ENCODE measurements around the gene CNIH3.

CNIH3 gene

GRCh38 chr1:224736619-224737352 is 120.7 kb downstream of the CNIH3 start:
- TF ChIP-seq CTCF (conservative IDR thresholded peaks at IDR 0.05) (no peak), ZFX (IDR thresholded peaks at IDR 0.05) (no peak)
- no peak overlapping the region for H3K27ac ChIP-seq

- no peak overlapping the region for H3K27ac ChIP-seq
- TF ChIP-seq CTCF (conservative IDR thresholded peaks at IDR 0.05) (no peak), ZFX (IDR thresholded peaks at IDR 0.05) (no peak)
Measured at GRCh38 chr1:224737353-224737727, 121.2 kb downstream of the CNIH3 start.

GRCh38 chr1:224739303-224739996 is 123.3 kb downstream of the CNIH3 start:
- TF ChIP-seq CTCF (conservative IDR thresholded peaks at IDR 0.05): no peak
- no peak for TF ChIP-seq ZFX (IDR thresholded peaks at IDR 0.05)
- H3K27ac ChIP-seq: no peak overlapping the region

- H3K27ac ChIP-seq: no peak overlapping the region
Measured at GRCh38 chr1:224739997-224740684, 124.0 kb downstream of the CNIH3 start.

GRCh38 chr1:224740685-224741052 is 124.6 kb downstream of the CNIH3 start:
- TF ChIP-seq ZFX (IDR thresholded peaks at IDR 0.05) (no peak), CTCF (conservative IDR thresholded peaks at IDR 0.05) (no peak)
- no peak overlapping the region for H3K27ac ChIP-seq

More at GRCh38 chr1:224739997-224740684, 124.0 kb downstream of the CNIH3 start:
- TF ChIP-seq CTCF (conservative IDR thresholded peaks at IDR 0.05): no peak
- TF ChIP-seq ZFX (IDR thresholded peaks at IDR 0.05): no peak

- TF ChIP-seq ZFX (IDR thresholded peaks at IDR 0.05) (no peak), CTCF (conservative IDR thresholded peaks at IDR 0.05) (no peak)
- H3K27ac ChIP-seq: no peak overlapping the region
Measured at GRCh38 chr1:224742349-224742748, 126.2 kb downstream of the CNIH3 start.

- H3K27ac ChIP-seq: no peak overlapping the region
- no peak for TF ChIP-seq ZFX (IDR thresholded peaks at IDR 0.05)
- TF ChIP-seq CTCF (conservative IDR thresholded peaks at IDR 0.05): no peak
Measured at GRCh38 chr1:224743608-224744164, 127.6 kb downstream of the CNIH3 start.

Data from C4-2B (cell line).